NCI-H128 (cell line): ENCODE measurements around the gene FZD1.
"Not testable (repeated sequence)": the region's sequence is repeated elsewhere in the genome, so short reads cannot be mapped to it uniquely, and the experiment has no call there.

Experiments
- DNase-seq: peaks from one replicate; lab custom pipeline; 2025; ENCODE audit not compliant: unreplicated experiment; lab: John Stamatoyannopoulos, UW

Gene FZD1

GRCh38 chr7:91295576-91295975 is 31.3 kb downstream of the FZD1 start:
- DNase-seq, result no peak

- no peak for DNase-seq
These were observed 33.7 kb downstream of the FZD1 start for GRCh38 chr7:91297939-91298338.

- no peak for DNase-seq
These were observed 35.9 kb downstream of the FZD1 start for GRCh38 chr7:91299952-91300775.

GRCh38 chr7:91302794-91303193 is 38.6 kb downstream of the FZD1 start:
- no peak for DNase-seq

- DNase-seq, result no peak
These were observed 42.0 kb downstream of the FZD1 start for GRCh38 chr7:91306266-91306665.

- DNase-seq, result no peak
These were observed 43.2 kb downstream of the FZD1 start for GRCh38 chr7:91307467-91307866.

- DNase-seq, result not testable (repeated sequence)
These were observed 44.0 kb downstream of the FZD1 start for GRCh38 chr7:91308191-91308590.

GRCh38 chr7:91310830-91311460 is 46.7 kb downstream of the FZD1 start:
- DNase-seq, result no peak

- no peak for DNase-seq
These were observed 47.6 kb downstream of the FZD1 start for GRCh38 chr7:91311839-91312238.

- no peak for DNase-seq
These were observed 48.9 kb downstream of the FZD1 start for GRCh38 chr7:91313113-91313512.

GRCh38 chr7:91314591-91315323 is 50.5 kb downstream of the FZD1 start:
- DNase-seq, result no peak

- no peak for DNase-seq
These were observed 52.2 kb downstream of the FZD1 start for GRCh38 chr7:91316426-91316825.

GRCh38 chr7:91319351-91319750 is 55.1 kb downstream of the FZD1 start:
- DNase-seq, result no peak

- no peak for DNase-seq
These were observed 56.3 kb downstream of the FZD1 start for GRCh38 chr7:91320366-91321078.
